Astrocyte (in vitro differentiated cells and primary cell): ENCODE data around the gene ZNF23.

Source experiments
- CTCF ChIP-seq: IDR thresholded peaks from 2 replicates; pipeline ENCODE4 v1.5.1; 2011; ENCODE audit warnings: low read depth, mild to moderate bottlenecking, inconsistent platforms, low read length, moderate library complexity; ENCODE audit not compliant: insufficient read depth
- EZH2 ChIP-seq: IDR thresholded peaks from 2 replicates; pipeline ENCODE4 v1.6.1; 2012; ENCODE audit warnings: mild to moderate bottlenecking, low read length, inconsistent platforms; ENCODE audit not compliant: insufficient read depth

DNA sequence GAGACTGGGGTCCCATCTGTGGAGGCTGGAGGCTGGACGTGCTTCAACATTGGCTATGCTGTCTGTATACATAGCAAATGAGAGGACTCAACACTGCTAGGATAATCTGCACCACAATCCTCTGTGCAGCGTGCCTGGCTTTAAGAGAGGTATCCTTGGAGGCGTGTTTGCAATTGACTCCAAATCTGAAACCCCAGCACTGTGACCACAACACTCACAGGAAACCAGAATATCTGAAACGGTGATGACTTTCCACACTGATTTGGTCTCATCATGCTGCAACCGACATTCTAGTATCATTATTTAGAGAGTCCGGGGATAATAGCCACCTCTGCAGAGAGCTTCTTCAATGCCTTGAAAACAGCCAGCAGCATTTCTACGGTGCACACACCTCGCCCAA is 55.3 kb downstream of the ZNF23 start:
- TF ChIP-seq CTCF (no peak), EZH2 (no peak)
